HFF-Myc (cell line): ENCODE measurements around the gene PFDN1.

Source experiments
- DNase-seq: peaks from one replicate; pipeline ENCODE4 v3.0.0-alpha.2; 2011; ENCODE audit warnings: low read depth; ENCODE audit errors: extremely low read depth
- H3K4me3 ChIP-seq: replicated peaks from 2 replicates; pipeline ENCODE4 v1.5.1; 2011; ENCODE audit warnings: low read depth, mild to moderate bottlenecking, control low read depth, low read length
- CTCF ChIP-seq: IDR thresholded peaks from 2 replicates; pipeline ENCODE4 v1.5.1; 2012; ENCODE audit warnings: mild to moderate bottlenecking, low read depth, low read length, control low read depth; ENCODE audit errors: missing control alignments

PFDN1 gene

DNA sequence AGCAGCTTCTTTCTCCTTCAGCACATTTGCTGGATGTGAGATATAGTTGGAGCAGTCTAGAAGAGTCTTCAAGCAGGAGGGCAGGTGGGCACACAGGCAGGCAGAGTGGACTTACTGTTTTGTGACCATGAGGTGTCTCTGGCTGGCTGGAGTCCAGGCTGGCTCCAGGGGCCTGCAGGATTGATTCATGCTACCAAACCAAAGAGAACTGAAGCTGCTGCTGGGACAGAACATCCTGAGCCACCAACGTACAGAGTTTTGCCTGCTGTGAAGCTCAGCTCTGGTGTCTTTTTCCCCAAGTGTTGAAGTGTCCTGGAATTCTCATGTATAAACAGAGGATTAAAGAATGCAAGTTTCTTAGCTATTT, 82.2 kb downstream of the PFDN1 start:
- TF ChIP-seq CTCF, result no peak
- no peak overlapping the region for H3K4me3 ChIP-seq
- DNase-seq, result no peak

- no peak overlapping the region for H3K4me3 ChIP-seq
- no peak for DNase-seq
- no peak for TF ChIP-seq CTCF
Observed at GRCh38 chr5:140220032-140220697, 82.7 kb downstream of the PFDN1 start.

- no peak overlapping the region for H3K4me3 ChIP-seq
- TF ChIP-seq CTCF, result no peak
- no peak for DNase-seq
Observed at GRCh38 chr5:140219068-140219991, 83.6 kb downstream of the PFDN1 start.

GRCh38 chr5:140217299-140218026, 85.4 kb downstream of the PFDN1 start:
- DNase-seq, result no peak
- TF ChIP-seq CTCF, result no peak
- no peak overlapping the region for H3K4me3 ChIP-seq

DNA sequence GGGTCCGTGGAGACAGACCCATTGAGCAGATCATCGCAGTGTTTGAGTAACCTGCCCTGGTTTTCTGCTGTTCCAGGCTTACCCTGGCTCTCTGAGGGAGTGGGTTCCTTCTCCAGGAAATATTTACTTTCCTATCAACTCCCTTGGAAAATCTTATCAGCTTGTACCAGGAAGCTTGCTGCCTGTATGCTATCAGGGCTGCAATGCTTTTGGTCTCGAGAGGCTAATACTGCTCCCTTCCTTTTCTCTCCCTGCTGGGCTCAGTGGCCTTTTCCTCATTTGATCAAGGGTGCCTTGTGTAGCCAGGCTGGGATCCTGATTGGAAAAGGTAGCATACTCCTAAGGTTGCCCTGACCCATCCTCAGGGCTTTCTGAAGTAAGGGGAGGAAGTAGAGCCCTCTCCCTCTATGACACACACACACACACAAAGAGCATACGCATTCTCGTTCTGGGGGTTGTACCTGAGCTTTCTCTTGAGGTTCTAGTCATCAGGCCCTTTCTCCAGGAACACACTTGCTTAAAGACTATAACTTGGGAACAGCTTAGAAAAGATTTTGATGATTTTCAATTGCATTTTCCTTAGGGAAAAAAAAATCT, 86.3 kb downstream of the PFDN1 start:
- no peak for TF ChIP-seq CTCF
- DNase-seq, result no peak
- H3K4me3 ChIP-seq, result no peak overlapping the region

- no peak for DNase-seq
- no peak for TF ChIP-seq CTCF
- H3K4me3 ChIP-seq, result no peak overlapping the region
Observed at GRCh38 chr5:140215276-140215675, 87.6 kb downstream of the PFDN1 start.
